Activated CD4-positive, alpha-beta T cell treated with anti-CD3 and anti-CD28 coated beads for 48 hours (primary cell): ENCODE results near the gene BUB1.
"Not testable (repeated sequence)": the region's sequence is repeated elsewhere in the genome, so short reads cannot be mapped to it uniquely, and the experiment has no call there.

ENCODE experiments used
- DNase-seq: peaks from one replicate; pipeline ENCODE4 v3.0.0-alpha.2; 2020

Gene BUB1

DNA sequence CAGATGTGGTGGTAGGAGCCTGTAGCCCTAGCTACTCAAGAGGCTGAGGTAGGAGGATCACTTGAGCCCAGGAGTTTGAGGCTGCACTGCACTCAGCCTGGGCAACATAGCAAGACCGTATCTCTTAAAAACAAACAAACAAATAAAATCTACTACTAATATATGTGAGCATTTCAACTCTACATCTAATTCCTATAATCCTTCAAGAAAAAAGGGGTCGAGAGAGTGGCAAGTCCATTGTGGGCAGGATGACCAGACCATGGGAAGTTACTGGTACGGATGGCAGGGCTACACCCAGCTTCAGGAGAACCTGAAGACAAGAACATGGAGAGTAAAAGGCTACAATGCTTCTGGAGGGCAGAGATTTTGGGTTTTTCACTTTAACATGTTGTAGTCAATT lies 24.0 kb downstream of the BUB1 start:
- no peak for DNase-seq

DNA sequence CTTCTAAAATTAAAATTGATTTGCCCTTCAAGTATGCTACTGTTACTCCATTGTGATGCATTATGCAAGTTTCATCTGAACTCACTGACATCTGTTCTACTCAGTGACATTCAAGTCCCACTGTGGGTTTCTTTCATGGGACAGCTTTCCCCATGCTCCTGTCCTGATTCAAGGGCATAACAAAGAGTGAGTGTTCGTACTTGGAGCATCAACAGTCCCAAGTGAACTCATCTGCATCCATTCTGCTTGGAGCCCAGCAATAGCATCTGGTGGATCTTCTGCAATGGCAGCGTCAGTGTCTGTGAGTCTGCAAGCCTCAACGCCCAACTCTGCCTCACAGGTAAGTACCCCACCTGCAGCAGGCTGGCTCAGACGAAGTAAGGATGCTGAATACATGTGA lies 27.5 kb downstream of the BUB1 start:
- no peak for DNase-seq

DNA sequence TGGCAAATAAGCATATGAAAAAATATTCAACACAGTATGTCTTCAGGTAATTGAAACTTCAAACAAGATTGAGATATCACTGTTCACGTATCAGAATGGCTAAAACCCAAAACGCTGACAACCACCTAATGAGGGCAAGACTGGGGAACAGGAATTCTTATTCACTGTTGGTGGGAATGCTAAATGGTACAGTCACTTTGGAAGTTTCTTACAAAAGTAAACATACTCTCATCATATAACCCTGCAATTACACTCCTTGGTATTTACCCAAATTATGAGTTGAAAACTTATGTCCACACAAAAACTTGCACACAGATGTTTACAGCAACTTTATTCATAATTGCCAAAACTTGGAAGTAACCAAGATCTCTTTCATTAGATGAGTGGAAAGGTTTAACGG lies 30.1 kb downstream of the BUB1 start:
- DNase-seq = no peak

DNA sequence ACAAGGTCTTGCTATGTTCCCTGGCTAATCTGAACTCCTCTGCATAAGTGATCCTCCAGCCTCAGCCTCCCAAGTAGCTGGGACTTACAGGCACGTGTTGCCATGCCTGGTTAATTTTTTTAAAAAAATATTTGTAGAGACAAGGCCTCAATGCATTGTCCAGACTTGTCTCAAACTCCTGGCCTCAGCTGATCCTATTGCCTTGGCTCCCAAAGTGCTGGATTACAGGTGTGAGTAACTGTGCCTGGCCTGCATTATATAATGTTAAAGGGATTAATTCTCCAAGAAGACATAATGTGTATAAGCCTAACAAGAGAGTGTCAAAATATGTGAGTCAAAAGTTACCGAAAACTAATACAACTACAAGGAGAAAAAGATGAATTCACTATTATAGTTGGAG lies 32.2 kb downstream of the BUB1 start:
- DNase-seq = no peak

DNA sequence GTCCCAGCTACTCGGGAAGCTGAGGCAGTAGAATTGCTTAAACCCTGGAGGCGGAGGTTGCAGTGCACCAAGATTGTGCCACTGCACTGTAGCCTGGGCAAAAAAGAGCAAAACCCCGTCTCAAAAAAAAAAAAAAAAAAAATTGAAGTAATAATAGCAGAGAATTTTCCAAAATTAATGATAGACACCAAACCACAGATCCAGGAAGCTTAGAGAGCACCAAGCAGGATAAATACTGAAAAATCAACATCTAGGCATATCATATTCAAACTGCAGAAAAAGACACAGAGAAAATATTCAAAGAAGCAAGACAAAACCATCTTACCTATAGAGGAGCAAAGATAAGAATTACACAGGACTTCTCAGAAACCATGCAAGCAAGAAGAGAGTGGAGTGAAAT lies 33.5 kb downstream of the BUB1 start:
- no peak for DNase-seq

DNA sequence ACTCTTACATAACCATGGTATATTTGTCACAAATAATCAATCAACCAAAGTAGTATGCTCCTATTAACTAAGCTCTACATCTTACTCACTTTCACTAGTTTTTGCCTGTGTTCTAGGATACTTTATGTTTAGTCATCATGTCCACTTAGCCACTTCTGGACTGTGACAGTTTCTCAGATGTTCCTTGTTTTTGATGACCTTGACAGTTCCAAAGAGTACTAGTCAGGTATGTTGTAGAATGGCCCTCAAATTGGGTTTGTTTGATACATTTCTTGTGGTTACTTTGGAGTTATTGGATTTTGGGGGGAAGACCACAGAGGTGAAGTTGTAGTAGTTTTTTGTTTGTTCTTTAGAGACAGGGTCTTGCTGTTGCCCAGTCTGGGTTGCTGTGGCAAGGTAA lies 35.5 kb downstream of the BUB1 start:
- DNase-seq = no peak

DNA sequence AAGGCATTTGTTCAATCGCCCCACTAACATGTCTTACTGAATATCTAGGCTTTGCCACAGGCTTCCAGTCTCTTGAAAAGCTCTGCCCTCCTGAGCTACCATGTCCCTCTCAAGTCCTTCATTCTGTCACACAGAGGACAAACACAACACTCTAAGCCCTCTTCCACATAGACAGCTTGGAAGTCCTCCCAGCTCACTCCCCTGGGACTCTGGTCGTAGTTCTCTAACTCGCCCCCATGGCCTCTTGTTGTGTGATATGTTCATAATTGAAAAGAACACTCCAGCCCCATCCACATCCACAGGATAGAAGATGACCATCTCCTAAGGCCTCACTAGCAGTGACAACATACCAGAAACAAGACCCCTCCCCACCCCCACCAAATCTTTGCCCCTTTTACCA lies 37.9 kb downstream of the BUB1 start:
- DNase-seq = no peak

DNA sequence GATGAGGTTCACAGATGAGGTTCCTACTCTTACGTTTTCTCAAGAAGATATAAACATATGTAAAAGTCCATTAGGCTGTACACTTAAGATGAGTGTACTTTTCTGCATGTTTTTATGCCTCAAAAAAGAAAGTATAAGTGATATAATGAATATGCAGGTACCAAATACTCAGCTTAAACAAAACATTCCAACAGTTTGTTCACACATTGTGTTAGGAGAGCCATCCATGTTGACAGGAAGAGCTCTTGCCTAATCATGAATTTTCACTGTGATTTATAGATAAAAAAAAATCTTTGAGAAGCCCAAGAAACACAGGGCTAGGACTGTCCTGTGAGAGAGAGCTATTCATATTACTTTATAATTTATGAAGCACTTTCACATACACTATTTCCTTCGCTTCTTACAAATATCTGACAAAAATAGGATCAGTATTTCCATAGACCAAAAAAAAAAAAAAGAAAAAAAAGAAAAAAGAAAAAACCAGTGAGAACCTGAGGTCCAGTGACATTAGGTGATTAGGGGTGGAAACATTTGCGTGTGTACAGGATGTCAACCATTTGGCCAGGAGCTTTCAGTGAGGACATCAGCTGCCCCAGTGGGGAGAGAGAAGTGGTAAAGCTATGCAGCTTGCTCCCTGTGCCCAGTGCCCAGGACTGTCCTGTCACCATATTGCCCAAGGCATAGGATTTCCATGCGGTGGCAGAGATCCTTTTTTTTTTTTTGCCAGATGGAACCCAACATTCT lies 38.7 kb downstream of the BUB1 start:
- no peak for DNase-seq

DNA sequence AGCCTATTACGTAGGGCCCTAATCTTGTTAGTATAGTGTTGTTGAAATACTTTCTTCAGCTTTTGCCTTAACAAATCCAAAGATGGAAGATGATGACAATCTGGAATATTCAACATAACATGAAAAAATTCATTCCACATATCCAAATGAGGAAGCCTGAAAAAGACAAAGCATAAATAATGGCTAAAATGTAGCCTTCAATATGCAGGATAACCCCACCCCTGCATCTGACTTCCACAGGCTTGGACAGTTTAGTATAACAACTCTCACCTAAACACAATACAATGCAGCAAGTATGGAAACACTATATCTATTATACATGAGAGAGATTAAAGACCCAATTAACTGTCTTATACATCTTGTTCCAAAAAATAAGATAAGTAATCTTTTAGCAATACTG lies 39.9 kb downstream of the BUB1 start:
- DNase-seq = no peak

DNA sequence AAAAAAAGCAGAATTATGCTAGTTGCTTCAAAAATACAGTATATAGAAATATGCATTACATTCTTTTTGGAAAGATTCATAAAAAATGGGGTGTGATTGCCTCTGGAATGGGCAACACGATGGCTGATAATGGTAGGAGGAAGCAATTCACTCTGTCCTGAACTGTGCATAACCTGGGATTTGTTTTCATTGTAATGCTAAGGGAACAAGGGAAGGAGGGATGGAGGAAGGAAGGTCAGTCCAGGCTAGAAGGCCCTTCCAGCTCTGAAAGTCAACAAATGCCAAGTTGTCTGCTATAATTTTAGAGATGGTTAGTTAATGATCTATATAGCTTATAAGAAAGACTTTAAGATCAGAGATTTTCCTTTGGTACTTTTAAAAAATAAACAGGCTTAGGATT lies 40.8 kb downstream of the BUB1 start:
- no peak for DNase-seq

DNA sequence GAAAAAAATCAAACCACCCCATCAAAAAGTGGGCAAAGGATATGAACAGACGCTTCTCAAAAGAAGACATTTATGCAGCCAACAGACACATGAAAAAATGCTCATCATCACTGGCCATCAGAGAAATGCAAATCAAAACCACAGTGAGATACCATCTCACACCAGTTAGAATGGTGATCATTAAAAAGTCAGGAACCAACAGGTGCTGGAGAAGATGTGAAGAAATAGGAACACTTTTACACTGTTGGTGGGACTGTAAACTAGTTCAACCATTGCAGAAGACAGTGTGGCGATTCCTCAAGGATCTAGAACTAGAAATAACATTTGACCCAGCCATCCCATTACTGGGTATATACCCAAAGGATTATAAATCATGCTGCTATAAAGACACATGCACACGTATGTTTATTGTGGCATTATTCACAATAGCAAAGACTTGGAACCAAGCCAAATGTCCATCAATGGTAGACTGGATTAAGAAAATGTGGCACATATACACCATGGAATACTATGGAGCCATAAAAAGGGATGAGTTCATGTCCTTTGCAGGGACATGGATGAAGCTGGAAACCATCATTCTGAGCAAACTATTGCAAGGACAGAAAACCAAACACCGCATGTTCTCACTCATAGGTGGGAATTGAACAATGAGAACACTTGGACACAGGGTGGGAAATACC lies 41.8 kb downstream of the BUB1 start:
- DNase-seq = not testable (repeated sequence)

DNA sequence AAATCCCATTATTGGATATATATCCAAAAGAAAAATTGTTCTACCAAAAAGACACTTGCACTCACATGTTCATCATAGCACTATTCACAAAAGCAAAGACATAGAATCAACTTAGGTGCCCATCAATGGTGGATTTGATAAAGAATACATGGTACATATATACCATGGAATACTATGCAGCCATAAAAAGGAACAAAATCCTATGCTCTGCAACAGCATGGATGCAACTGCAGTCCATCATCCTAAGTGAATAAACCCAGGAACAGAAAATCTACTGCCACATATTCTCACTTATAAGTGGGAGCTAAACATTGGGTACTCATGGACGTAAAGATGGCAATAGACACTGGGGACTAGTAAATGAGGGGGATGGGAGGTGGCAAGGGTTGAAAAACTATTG lies 50.5 kb downstream of the BUB1 start:
- not testable (repeated sequence) for DNase-seq

DNA sequence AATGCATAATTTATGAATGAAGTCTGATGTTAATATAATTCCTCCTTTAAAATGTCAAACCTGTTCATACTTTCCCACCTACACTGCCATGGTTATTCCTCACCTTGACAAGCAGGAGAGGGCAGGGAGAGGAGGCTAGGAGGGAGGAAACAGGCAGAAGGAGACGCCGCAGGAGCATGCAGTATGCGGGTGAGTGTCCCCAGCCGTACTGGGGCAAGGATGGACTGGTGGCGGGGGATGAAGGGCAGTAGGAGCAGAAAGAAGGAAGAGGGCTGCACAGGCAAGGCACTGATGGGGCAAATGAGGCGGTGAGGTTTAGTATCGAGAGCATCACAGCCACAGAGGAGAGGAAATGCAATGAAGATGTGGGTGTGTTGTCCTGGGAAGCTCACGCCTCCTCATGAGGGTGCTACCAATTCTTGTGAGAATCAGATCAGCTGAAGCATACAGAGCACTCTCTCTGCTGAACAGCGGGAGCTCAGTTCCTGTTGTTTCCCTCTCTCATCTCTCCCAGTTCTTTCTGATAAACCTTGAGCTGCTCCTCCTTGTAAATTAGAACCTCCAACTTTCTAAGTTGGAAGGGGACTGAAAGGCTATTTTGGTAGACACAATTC lies 58.4 kb downstream of the BUB1 start:
- not testable (repeated sequence) for DNase-seq

DNA sequence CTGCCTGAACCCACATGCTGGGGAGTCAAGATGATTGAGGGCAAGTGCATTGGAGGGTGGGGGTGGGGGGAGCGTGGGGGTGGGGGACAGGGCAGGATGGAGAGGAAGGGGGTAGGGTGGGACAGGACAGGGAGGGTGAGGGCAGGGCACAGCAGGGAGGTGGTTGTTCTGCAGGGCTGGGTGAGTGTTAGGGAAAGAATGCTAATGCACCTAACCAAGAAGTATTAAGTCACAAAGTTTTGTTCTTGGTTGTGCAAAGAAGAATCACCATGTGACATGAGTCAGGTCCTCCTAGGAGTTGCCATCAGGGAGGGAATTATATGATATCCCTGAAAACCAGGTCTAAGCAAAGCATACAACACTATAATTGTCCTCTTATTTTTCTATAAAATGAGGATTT lies 63.9 kb downstream of the BUB1 start:
- not testable (repeated sequence) for DNase-seq

DNA sequence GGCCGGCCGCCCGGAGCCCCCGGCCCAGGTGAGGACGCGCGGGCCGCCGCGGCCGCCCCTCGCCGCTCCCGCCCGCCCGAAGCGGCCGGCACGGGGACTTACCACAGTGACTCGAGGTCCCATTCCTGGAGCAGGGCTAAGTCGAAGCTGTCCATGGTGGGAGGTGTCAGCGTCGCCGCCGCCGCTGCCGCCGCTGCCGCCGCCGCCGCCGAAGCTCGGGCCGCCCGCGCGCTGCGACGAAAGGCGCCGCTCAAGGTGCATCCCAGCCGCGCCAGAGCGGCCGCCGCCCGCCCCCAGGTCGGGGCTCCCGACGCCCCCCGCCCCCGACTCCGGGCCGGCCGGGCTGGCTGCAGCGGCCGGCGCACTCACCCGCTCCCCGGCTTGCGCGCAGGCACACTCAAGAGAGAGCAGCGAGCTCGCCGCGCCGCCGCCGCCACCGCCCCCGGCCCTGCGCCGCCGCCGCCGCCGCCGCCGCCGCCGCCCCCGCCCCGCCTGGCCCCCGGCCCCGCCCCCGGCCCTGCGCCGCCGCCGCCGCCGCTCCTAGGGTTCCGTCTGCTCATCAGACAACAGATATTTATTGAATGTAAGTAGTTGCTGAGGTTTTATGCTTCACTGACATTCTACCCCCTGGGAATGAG lies 67.1 kb downstream of the BUB1 start:
- peak; percentile 20 for DNase-seq

DNA sequence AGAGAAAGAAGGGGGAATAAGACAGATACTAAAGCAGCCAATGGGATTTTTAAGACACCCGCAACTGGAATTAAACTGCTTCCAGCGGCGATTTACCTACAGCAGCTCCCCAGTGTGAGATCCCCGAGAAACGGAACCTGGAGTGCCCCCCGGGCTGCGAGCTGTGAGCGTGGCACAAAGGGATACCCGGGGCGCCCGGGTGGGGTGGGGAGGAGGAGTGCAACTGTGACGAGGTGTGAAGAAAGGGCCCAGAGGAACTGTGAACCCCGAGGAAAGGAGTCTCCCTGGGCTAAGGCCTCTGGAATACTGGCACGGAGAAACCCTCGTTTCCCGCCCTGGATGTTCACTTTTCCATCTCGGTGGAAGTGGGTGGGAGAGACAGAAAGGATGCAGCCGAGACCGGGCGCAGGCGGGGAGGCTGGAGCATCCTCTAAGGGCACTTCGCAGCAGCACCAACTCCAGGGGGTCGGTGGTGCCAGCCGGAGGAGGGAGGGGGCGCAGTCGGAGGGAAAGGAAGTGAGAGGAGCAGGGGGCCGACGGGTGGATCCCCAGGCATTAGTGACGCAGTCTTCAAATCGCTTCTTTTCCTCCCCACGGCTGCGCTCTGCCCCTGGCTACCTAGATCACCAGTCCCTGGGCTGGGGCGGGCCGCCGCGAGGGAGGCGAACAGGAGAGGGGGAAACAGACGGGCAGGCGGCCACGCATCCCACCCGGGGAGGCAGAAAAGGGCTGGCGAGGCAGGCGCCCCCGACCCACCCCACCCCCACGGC lies 67.8 kb downstream of the BUB1 start:
- DNase-seq = not testable (repeated sequence)

DNA sequence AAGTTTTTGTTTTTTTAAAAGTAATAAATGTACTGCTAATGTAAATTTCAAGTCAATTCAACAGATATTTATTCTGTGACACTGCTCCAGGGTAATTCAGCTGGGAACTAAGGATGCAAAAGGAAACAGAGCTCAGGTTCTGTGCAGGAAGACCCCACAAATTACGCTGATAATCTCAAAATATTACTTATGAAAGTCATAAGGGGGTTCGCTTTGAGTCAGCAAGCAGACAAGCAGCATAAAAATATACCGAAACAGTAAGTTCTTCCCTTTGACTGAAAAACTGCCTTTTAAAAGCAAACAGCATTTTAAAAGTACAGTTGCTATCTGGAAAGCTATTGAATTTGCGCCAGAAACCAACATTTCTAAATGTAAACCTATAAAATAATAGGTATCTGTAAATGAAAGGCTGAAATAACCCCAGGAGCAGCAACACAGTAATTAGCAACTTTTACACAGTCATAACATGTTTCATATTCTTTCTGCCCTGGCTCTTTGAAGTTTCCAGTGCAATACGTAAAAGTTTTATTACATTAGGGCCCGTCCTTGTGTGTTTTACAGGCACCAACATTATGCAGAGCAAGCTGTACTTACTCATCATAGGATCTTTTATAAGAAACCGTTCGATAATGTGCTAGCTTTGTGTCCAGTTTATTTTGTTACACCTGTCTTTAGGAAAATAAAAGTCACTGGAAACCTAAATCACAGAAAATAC lies 68.9 kb downstream of the BUB1 start:
- not testable (repeated sequence) for DNase-seq

DNA sequence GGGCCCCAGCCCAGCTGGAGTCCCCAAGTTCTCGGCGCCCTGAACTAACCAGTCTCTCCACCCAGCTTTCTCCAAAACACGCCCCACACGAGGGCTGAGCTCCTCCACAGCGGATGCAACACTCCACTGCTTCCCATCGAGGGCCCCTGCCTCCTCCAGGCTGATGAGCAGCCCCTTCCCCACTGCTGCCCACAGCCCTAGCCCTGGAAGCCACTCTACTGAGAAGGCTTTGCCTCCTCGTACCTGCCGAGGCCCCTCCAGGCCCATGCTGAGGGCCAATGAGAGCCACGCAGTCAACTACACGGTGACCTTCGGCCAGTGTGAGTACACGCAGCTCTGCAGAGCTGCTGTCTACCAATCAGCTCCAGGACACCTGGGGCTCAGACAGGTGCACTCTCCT lies 72.8 kb downstream of the BUB1 start:
- not testable (repeated sequence) for DNase-seq

DNA sequence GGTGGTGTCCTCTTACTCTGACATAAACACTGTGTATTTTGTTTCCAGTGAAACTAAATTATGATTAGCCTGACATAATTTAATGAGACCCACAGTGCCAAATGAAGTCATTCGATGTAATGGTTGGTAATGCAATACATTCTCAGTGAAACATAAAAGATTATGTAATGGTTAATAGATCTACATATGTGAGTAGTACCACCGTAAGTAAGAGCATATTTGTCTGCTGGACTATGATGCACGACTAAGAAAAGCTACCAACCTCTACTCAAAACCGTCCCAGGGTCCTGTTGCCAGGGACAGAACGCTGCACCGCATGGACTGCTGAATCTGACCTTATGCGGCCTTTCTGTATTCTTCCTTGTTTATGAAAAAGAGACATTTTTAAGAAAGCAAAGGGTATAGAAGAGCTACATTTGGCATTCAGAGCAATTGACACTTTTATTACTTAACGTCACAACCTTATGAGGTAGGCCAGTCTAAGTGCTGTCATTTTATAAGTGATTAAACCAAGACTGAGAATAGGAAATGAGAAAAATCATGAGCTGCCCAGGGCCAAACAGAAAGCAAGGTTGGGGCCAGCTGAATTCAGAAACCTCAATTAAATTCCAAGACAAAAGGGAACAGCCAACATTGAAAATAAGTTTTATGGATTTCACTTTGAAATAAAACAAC lies 73.8 kb downstream of the BUB1 start:
- not testable (repeated sequence) for DNase-seq

DNA sequence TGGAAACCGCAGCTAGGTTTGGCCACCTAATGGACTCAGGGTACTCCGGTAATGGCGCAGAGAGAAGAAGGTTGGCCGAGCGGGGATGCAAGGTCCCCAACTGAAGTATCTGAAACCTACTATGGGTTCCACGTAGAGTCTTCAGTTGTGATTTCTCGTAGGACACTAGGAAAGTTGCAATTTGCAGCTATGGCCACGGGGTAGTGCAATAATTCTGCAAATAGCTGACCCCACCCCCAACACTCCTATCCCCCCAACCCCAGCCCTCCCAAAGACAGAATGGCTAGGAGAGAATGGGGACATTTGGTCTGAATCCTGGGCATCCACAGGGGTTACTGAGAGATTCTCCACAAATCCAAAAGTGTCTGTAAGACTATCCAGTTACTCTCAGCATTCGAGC lies 75.7 kb downstream of the BUB1 start:
- DNase-seq = not testable (repeated sequence)

DNA sequence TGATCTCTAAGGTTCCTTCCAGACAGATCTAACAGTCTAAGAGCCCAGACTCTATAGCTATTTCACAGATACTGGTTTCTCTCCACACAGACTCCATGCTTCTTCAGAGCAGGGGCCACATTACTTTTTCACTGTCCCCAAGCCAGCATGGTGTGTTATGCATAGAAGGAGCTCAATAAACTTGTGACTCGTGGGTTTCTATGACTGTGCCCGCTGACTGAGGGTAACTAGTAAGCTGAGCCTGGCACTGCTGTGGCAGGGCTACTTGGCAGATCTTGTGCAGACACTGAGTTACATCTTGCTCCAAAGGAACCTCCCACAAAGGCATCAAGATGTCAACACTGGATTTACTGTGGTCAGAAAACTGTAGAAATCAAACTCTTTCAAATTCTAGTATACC lies 85.9 kb downstream of the BUB1 start:
- not testable (repeated sequence) for DNase-seq
